Epithelial cell of esophagus (primary cell): ENCODE data around the gene SIRT2.

Experiments
- DNase-seq: peaks from one replicate; pipeline ENCODE4 v3.0.0; 2010; ENCODE audit warnings: low read depth
- H3K4me3 ChIP-seq: 2 replicates; pipeline ENCODE4 v1.5.1; 2011; ENCODE audit warnings: mild to moderate bottlenecking, low read length, control low read depth
- CTCF ChIP-seq: IDR thresholded peaks from 2 replicates; pipeline ENCODE4 v1.5.1; 2011; ENCODE audit warnings: low read depth, mild to moderate bottlenecking, low read length, control low read depth, inconsistent platforms; ENCODE audit not compliant: insufficient read depth; ENCODE audit errors: missing control alignments

The SIRT2 gene

GRCh38 chr19:38851622-38852230, 47.7 kb downstream of the SIRT2 start:
- peak; percentile 93 for DNase-seq

GRCh38 chr19:38850976-38851621, 48.3 kb downstream of the SIRT2 start:
- peak overlapping the region; percentile 69 for H3K4me3 ChIP-seq

More at GRCh38 chr19:38851622-38852230, 47.7 kb downstream of the SIRT2 start:
- H3K4me3 ChIP-seq, result peak overlapping the region; percentile 73
- TF ChIP-seq CTCF, result no peak

GRCh38 chr19:38850436-38850975, 48.9 kb downstream of the SIRT2 start:
- no peak for TF ChIP-seq CTCF
- H3K4me3 ChIP-seq, result peak overlapping the region; percentile 69
- peak; percentile 100 for DNase-seq

More at GRCh38 chr19:38850976-38851621, 48.3 kb downstream of the SIRT2 start:
- no peak for DNase-seq
- TF ChIP-seq CTCF, result no peak

GRCh38 chr19:38849860-38850435, 49.5 kb downstream of the SIRT2 start, which contains the start of gene HNRNPL:
Gene HNRNPL (minus strand): TSS chr19:38849986. CDS start chr19:38849966, 20 bp downstream.
- no peak for DNase-seq
- H3K4me3 ChIP-seq, result peak within 1 kb of the TSS; percentile 79

DNA sequence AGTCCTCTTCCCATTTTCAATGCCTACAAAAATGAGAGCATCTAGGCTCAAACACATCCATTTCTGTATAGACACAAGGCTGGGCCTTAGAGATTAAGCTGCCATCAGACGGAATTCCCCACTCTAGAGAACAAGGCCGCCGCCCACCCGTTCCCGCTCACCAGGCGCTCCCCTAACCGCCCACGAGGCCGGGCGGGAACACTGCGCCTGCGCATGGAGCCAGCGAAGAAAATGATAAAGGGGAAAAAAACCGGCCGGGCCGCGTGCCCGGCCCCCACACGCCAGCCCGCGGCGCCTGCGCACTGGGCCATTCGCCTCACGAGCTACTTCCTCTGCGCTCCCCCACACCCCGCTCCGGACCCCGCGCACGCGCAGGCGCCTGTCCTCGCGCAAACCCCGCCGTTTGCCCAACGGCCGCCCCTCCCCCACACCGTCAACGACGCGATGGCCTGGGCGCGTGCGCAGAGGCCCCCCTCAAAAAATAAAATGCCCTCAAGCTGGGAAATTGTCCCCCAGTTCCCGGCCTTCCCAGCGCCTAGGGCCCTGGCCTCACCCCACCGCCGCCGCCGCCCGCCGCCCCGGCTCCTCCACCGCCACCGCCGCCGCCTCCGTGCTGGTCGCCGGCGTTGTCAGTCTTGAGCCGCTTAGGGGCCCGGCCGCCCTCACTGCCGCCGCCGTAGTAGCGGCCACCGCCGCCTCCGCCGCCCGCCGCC, 50.1 kb downstream of the SIRT2 start:
- DNase-seq, result peak; percentile 94
- no peak for TF ChIP-seq CTCF

More at GRCh38 chr19:38849860-38850435, 49.5 kb downstream of the SIRT2 start, which contains the start of gene HNRNPL:
- peak; percentile 40 for TF ChIP-seq CTCF

GRCh38 chr19:38848299-38849146, 50.9 kb downstream of the SIRT2 start:
- H3K4me3 ChIP-seq, result peak overlapping the region; percentile 79
- DNase-seq, result no peak
- TF ChIP-seq CTCF, result no peak

More for the DNA sequence above, 50.1 kb downstream of the SIRT2 start:
- H3K4me3 ChIP-seq, result peak overlapping the region; percentile 79
